PFSK-1 (cell line): ENCODE measurements around the gene C10orf53.

Source experiments
- FOXP2 ChIP-seq: optimal IDR thresholded peaks from 2 replicates; pipeline ENCODE3; 2011; ENCODE audit warnings: borderline replicate concordance, control low read depth, inconsistent platforms; ENCODE audit not compliant: insufficient read depth; ENCODE audit errors: extremely low read length, extremely low read depth
- POLR2AphosphoS5 ChIP-seq: IDR thresholded peaks from 2 replicates; pipeline ENCODE4 v1.6.1; 2012; ENCODE audit warnings: low read depth, mild to moderate bottlenecking, control low read depth, low read length, moderate library complexity
- REST ChIP-seq, 2 experiments: IDR thresholded peaks; 2 replicates each; pipeline versions ENCODE4 v1.6.1 to v1.8.0; 2011 to 2012; ENCODE audit warnings: low read depth in 2 of 2, low read length in 2 of 2, control low read depth in 1 of 2, inconsistent platforms in 1 of 2, mild to moderate bottlenecking in 1 of 2, moderate library complexity in 1 of 2; ENCODE audit not compliant: insufficient read depth in 1 of 2
- SIN3A ChIP-seq: IDR thresholded peaks from 2 replicates; pipeline ENCODE4 v1.6.1; 2012; ENCODE audit warnings: mild to moderate bottlenecking, low read length, moderate library complexity, borderline replicate concordance; ENCODE audit not compliant: insufficient read depth
- TAF1 ChIP-seq: IDR thresholded peaks from 2 replicates; pipeline ENCODE4 v1.6.1; 2012; ENCODE audit warnings: low read length, control low read depth, borderline replicate concordance; ENCODE audit not compliant: insufficient read depth

DNA sequence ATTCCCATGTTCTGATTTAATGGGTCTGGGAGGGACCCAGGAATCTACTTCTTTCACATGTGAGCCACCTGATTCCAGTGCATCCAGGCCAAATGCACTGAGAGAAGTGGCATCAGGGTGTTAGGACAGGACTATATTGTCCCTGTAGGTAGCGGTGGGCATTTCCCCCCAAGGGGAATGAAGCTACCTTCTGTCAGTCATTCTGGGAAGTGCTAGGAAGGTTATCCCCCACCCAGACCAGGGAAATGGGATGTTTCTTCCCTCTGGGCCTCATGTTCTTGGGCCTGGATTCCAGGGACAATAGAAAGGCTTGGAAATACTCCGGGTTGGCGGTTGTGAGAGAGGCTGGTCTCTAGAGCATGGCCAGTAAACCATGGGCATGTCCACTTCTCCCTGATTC lies 20.8 kb downstream of the C10orf53 start:
- TF ChIP-seq SIN3A = no peak
- TF ChIP-seq POLR2AphosphoS5 = no peak
- no peak for TF ChIP-seq TAF1
- TF ChIP-seq REST (IDR thresholded peaks at IDR 0.05; ENCODE audit: insufficient read depth in 1 of 2, low read depth in 2 of 2, low read length in 2 of 2) = no peak
- no peak for TF ChIP-seq FOXP2
